HG03521 (cell line): ENCODE measurements around the gene PHKA1.
"Not testable (repeated sequence)": the region's sequence is repeated elsewhere in the genome, so short reads cannot be mapped to it uniquely, and the experiment has no call there.

Experiments
- ATAC-seq: cut with Tn5 transposase; IDR thresholded peaks from one replicate; pipeline ENCODE4 v1.9.1; 2021; ENCODE audit warnings: mild to moderate bottlenecking, moderate library complexity; ENCODE audit not compliant: unreplicated experiment

Gene PHKA1

GRCh38 chrX:72713599-72714477 lies at the start of gene PHKA1:
Gene PHKA1 (minus strand): TSS chrX:72714306. CDS start chrX:72713880, 426 bp downstream.
- not testable (repeated sequence) for ATAC-seq

- not testable (repeated sequence) for ATAC-seq
These were observed 46.3 kb upstream of the PHKA1 start for GRCh38 chrX:72760454-72760853.

- ATAC-seq, result not testable (repeated sequence)
These were observed 34.4 kb upstream of the PHKA1 start for GRCh38 chrX:72748545-72748944.

DNA sequence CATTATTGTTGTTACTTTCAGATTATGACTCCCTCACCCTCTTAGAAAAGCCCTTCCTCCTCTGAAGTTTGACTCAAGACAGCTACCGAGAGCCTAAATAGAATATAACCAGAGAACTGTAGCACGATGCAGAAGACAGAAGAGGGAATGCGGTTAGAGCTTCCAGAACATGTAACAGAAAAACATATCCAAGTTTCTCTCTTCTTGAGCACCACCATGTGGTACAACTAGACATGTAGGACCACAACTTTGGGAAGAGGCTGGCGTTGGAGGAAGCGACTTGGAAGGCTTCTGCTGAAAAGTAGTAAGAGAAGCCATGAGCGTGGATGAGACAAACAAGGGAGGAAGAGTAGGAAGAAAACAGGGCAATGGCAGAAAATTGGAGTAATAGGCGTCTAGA lies 31.4 kb upstream of the PHKA1 start:
- ATAC-seq, result not testable (repeated sequence)

DNA sequence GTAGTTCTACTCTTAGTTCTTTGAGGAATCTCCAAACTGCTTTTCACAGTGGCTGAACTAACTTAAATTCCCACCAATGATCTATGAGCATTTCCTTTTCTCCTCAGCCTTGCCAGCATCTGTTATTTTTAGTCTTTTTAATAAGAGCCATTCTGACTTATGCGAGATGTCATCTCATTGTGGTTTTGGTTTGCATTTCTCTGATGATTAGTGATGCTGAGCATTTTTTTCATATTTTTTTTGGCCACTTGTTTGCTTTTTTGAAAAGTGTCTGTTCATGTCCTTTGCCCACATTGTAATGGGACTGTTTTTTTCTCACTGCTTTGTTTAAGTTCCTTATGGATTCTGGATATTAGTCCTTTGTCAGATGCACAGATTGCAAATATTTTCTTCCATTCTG lies 21.5 kb upstream of the PHKA1 start:
- no peak for ATAC-seq

DNA sequence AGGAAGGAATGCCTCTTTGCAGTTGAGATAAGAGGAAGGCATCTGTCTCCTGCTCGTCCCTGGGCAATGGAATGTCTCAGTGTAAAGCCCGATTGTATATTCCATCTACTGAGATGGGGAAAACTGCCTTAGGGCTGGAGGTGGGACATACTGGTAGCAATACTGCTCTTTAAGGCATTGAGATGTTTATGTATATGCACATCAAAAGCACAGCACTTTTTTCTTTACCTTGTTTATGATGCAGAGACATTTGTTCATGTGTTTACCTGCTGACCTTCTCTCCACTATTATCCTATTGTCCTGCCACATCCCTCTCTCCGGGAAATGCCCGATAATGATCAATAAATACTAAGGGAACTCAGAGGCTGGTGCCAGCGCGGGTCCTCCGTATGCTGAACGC lies 19.5 kb upstream of the PHKA1 start:
- ATAC-seq, result not testable (repeated sequence)

- no peak for ATAC-seq
These were observed 13.7 kb upstream of the PHKA1 start for GRCh38 chrX:72727846-72728245.

GRCh38 chrX:72716766-72717165 lies 2.7 kb upstream of the PHKA1 start:
- no peak for ATAC-seq

DNA sequence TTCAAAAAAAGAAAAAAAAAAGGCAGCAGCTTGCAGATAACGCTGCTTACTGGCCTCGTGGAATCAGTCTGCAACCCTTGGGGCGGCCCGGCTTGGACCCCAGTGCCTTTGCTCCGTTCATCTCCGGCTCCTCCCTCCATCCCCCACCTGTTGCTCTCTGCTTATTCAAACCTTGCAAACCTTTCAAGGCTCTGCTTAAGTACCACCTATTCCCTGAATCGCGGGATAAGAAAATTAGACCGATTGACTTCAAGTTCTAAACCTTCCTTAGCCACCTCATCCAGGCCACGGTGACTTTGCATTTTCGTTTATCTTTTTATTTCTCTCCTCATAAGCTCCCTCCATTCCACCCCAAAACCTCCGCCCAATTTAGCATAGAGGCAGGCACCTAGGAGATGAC lies 1.4 kb upstream of the PHKA1 start:
- no peak for ATAC-seq

DNA sequence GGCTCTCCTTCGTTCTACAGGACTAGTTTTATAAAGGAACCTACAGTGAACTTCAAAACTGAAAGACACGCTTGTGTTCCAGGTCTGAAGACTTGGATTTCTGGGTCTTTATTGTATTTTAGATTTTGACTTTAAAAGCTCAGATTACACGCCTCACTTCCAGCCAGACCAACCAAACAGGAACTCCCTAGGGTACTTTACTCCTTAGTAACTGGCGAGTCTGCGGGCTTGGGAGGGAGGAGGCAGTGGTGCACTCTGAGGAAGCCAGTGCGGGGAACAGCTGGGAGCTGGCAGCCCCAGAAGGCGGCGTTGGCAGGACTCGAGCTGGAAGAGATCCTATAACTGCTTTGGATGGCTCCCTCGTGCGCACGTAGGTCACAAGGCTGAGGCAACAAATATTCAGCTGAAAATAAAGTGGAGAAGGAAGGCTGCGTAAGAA lies 391 bp upstream of the PHKA1 start:
- no peak for ATAC-seq

GRCh38 chrX:72713130-72713529 lies 976 bp downstream of the PHKA1 start:
- ATAC-seq, result no peak

- ATAC-seq, result no peak
These were observed 1.9 kb downstream of the PHKA1 start for GRCh38 chrX:72712094-72712755.

DNA sequence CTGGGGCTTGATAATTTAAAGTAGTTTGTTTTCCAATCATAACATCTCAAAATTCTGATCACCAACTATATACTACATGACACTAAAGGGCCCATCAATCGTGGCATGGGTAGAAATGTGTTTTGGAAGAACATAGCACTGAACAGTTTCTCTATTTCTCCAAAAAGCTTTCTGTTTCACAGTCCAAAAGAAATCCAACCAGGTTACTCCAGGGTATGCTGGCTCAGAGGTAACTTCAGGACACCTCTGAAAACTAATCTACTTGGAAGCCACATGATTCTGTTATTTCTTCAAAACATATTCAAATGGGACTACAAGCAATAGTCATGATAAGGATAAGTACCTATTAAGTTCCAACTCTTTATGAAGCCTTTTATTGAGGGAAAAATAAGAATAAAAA lies 8.3 kb downstream of the PHKA1 start:
- ATAC-seq, result no peak

DNA sequence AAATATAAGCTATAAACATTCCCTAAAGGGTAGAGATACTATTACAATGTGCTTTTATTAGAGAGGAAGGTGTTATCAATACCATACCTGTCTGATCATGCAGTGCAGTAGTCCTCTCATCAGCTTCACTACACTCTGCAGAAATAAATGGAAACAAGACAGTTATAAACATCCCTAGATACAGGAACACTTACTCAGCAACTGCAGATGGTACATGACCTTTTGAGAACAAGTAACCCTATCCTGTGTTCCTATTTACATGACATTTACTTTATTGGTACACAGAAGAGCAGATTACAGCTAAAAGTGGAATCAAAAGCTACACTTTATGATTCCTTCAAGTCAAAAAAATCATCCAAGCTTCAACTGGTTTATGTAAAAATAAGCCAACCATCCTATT lies 9.0 kb downstream of the PHKA1 start:
- ATAC-seq, result no peak

DNA sequence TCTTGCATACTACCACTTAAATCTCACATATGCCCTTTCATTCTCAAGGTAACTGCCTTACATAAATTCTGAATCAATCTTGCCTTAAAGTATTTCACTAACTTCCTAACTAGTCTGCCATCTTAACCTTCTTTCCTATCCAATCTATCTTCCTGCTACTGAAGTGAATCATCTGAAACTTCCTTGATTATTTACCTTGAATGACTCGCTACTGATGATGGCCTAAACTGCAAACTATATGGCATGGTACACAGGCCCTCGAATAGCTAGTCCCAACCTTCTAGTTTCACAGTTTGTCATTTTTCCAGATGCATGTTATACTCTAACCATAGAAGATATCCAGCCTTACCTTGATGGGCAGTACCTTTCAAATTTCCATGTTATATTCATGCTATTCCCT lies 19.9 kb downstream of the PHKA1 start:
- no peak for ATAC-seq

DNA sequence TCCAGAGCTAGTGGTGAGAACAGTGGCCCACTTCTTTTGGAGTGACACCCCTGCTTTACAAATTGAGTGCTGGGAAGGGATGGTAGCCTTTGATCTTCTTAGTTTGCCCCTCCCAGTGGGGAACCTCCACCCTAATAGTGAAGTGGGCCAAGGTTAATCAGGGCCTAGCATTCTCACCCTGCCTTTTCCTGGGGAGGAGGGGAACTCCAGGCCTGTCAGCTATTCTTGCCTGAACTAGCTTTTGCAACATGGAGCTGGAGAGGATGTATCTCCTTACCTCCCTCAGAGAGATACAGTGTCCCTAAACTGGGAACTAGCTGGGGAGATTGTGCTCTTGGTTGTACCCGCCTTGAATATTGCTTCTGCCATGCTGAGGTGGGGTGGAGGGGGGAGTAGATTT lies 20.6 kb downstream of the PHKA1 start:
- no peak for ATAC-seq

DNA sequence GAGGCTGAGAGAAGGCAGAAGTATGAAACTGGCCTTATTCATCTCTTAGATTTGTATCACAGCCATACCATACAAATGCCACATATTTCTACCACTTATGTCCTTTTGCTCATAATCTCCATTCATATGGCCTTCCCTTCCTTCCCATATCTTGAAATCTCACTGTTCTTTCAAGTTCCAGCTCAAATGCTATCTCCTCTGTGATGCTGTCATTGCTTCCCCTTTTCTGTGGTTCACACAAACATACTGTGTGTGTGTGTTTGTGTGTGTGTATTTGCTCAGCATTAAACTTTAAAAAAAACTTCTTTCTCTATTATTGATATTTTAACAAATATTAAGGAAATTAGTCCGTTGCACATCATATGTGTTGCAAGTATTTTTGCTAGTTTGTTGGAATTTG lies 26.7 kb downstream of the PHKA1 start:
- no peak for ATAC-seq

- no peak for ATAC-seq
These were observed 28.2 kb downstream of the PHKA1 start for GRCh38 chrX:72685810-72686456.

GRCh38 chrX:72685018-72685417 lies 29.1 kb downstream of the PHKA1 start:
- no peak for ATAC-seq

- no peak for ATAC-seq
These were observed 30.5 kb downstream of the PHKA1 start for GRCh38 chrX:72683631-72684030.

GRCh38 chrX:72676465-72676864 lies 37.6 kb downstream of the PHKA1 start:
- ATAC-seq, result no peak

GRCh38 chrX:72673951-72674350 lies 40.2 kb downstream of the PHKA1 start:
- not testable (repeated sequence) for ATAC-seq
